ENCODE data around the gene NFE2L2.

DNA sequence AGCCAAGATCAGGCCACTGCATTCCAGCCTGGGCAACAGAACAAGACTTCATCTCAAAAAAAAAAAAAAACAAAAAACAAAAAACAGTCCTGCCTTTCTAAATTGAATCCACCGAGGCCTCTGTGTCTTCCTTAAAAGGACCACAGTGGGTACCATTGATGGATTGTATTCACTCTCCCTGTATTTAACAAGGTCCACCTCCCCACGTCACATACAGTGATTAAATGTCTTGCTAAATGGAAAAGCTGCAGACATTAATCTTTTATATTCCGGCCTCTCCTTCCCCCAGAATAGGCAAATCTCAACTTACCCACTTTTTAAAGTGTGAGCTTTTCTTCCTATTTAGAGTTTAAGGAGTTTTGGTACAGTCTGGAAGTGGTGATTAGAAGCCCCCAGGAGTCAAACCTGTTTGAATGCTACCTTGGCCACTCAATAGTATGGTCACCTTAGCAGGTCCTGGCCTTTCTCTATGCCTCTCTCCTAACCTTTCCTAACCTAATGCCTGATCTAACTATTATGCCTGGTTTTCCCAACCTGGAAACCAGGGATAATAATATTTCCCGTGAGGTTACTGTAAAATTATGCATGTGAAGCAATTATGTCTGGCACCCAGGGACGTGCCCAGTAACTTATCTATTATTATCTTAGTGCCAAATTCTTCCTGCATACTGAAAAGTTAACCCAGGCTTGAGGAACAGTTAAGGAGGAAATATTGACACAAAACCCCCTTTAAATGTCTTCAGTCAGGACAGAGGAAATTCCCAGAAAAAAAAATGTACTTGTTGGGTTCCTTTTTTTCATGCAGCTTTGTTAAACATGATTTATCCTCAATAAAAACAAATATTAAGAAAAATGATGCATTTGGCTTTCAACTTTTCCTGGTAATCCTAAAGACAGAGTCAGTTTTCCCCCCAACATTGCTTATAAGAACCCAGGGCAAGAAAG, 3.1 kb downstream of the NFE2L2 start:
- no peak for TF ChIP-seq POLR2A (IDR thresholded peaks at IDR 0.05)
- TF ChIP-seq, protein P1, sequence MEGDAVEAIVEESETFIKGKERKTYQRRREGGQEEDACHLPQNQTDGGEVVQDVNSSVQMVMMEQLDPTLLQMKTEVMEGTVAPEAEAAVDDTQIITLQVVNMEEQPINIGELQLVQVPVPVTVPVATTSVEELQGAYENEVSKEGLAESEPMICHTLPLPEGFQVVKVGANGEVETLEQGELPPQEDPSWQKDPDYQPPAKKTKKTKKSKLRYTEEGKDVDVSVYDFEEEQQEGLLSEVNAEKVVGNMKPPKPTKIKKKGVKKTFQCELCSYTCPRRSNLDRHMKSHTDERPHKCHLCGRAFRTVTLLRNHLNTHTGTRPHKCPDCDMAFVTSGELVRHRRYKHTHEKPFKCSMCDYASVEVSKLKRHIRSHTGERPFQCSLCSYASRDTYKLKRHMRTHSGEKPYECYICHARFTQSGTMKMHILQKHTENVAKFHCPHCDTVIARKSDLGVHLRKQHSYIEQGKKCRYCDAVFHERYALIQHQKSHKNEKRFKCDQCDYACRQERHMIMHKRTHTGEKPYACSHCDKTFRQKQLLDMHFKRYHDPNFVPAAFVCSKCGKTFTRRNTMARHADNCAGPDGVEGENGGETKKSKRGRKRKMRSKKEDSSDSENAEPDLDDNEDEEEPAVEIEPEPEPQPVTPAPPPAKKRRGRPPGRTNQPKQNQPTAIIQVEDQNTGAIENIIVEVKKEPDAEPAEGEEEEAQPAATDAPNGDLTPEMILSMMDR (IDR thresholded peaks at IDR 0.05 in 4 of 5, conservative IDR thresholded peaks at IDR 0.05 in 1 of 5): no peak

Data from gastrocnemius medialis (tissue), 4 donors.